GM06990 (cell line): ENCODE measurements around the gene ABHD4.

Experiments used
- DNase-seq: peaks from one replicate; pipeline ENCODE4 v3.0.0-alpha.2; 2011; ENCODE audit not compliant: insufficient read length; ENCODE audit errors: extremely low read depth
- H3K27me3 ChIP-seq: replicated peaks from 2 replicates; pipeline ENCODE4 v1.6.0; 2011; ENCODE audit warnings: low read length; ENCODE audit not compliant: control insufficient read depth, insufficient read depth
- H3K36me3 ChIP-seq: 2 replicates; pipeline ENCODE4 v1.5.1; 2011; ENCODE audit warnings: low read length; ENCODE audit not compliant: control insufficient read depth, insufficient read depth
- H3K4me3 ChIP-seq: replicated peaks from 2 replicates; pipeline ENCODE4 v1.5.1; 2011; ENCODE audit warnings: low read depth, mild to moderate bottlenecking, control low read depth, low read length
- CTCF ChIP-seq: IDR thresholded peaks from 2 replicates; pipeline ENCODE4 v1.5.1; 2011; ENCODE audit warnings: low read length, control low read depth, mild to moderate bottlenecking, inconsistent platforms; ENCODE audit not compliant: insufficient read depth, poor library complexity, severe bottlenecking

The ABHD4 gene

GRCh38 chr14:22641846-22642245 lies 43.7 kb downstream of the ABHD4 start:
- H3K27me3 ChIP-seq, result no peaks in the 10 kb centered on the region
- no peak for DNase-seq
- no peak for TF ChIP-seq CTCF

GRCh38 chr14:22644305-22644635 lies 46.2 kb downstream of the ABHD4 start, which contains the start of gene OR6J1:
Gene OR6J1 (minus strand): TSS chr14:22644352. CDS start chr14:22634811, 9,541 bp downstream.
- no peaks in the 10 kb centered on the region for H3K27me3 ChIP-seq
- no peak within 1 kb of the TSS for H3K4me3 ChIP-seq
- TF ChIP-seq CTCF, result no peak
- H3K36me3 ChIP-seq, result no peaks in the 10 kb centered on the region
- DNase-seq, result no peak

More at GRCh38 chr14:22641846-22642245, 43.7 kb downstream of the ABHD4 start:
- Histone ChIP-seq H3K36me3 (no peaks in the 10 kb centered on the region), H3K4me3 (no peak overlapping the region)

GRCh38 chr14:22646570-22647254 lies 48.6 kb downstream of the ABHD4 start:
- no peaks in the 10 kb centered on the region for H3K36me3 ChIP-seq
- DNase-seq, result no peak
- TF ChIP-seq CTCF, result no peak
- H3K27me3 ChIP-seq, result no peaks in the 10 kb centered on the region
- no peak overlapping the region for H3K4me3 ChIP-seq

- no peaks in the 10 kb centered on the region for H3K27me3 ChIP-seq
- no peak for DNase-seq
- H3K36me3 ChIP-seq, result no peaks in the 10 kb centered on the region
- no peak overlapping the region for H3K4me3 ChIP-seq
- no peak for TF ChIP-seq CTCF
Measured at GRCh38 chr14:22648506-22648905, 50.4 kb downstream of the ABHD4 start.

- TF ChIP-seq CTCF, result no peak
- H3K27me3 ChIP-seq, result no peaks in the 10 kb centered on the region
- H3K36me3 ChIP-seq, result no peaks in the 10 kb centered on the region
- DNase-seq, result no peak
- H3K4me3 ChIP-seq, result no peak overlapping the region
Measured at GRCh38 chr14:22650046-22650739, 52.1 kb downstream of the ABHD4 start.
